NCI-H82 treated with DMSO at 0.1 percent for 48 hours (cell line): Measurements from ENCODE around the gene RNU2-63P.
"Not testable (repeated sequence)": the region's sequence is repeated elsewhere in the genome, so short reads cannot be mapped to it uniquely, and the experiment has no call there.

Experiments
- DNase-seq: peaks from one replicate; lab custom pipeline; 2025; ENCODE audit not compliant: unreplicated experiment; lab: John Stamatoyannopoulos, UW

Gene RNU2-63P

DNA sequence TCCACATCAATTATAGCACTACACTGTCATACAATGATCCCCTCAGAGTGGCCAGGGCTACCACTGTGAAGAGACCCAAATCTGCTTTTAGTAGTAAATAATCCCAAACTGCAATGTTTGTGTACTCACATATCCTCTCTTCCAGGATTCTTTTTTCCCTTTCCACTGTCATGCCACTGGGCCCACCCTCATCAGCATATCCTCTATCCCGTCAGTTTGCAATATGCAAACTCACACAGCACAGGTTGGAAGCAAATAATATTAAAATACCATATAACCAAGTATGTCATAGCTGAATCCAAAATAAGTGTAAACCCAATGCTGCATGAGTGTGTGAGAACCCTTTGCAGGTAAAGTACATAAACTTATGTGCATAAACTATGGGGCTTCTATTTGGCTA, 28.9 kb downstream of the RNU2-63P start:
- not testable (repeated sequence) for DNase-seq

DNA sequence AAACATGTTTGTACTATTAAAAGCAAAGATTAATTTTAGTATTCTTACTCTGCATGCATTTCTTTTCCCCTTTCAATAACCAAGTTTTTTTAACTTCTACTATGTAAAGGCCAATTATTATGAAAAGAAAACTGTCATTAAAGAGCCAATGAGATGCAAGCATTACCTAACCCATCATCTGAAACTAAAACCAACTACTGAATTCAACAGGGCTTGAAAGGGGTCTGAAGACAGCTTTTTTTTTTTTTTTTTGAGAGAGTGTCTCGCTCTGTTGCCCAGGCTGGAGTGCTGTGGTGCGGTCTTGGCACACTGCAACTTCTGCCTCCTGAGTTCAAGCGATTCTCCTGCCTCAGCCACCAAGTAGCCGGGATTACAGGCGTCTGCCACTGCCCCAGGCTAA, 30.4 kb downstream of the RNU2-63P start:
- DNase-seq, result not testable (repeated sequence)

DNA sequence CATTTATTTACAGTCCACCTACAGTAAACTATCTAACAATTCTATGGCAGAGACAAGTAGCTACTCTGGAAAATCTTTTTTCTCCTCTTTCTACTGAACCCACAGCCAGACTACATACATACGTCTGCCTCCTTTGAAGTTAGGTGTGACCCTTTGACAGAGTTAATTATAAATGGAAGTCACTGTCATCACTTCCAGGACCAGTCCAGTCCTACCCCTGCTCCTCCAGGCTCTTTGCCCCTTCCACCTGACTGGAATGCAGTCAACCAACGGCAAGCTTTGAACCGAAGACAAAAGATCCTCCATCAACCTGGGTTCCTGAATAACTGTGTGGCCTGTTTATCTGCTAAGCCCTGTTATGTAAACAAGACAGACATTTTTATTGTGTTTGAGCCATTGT, 35.2 kb downstream of the RNU2-63P start:
- DNase-seq, result not testable (repeated sequence)

DNA sequence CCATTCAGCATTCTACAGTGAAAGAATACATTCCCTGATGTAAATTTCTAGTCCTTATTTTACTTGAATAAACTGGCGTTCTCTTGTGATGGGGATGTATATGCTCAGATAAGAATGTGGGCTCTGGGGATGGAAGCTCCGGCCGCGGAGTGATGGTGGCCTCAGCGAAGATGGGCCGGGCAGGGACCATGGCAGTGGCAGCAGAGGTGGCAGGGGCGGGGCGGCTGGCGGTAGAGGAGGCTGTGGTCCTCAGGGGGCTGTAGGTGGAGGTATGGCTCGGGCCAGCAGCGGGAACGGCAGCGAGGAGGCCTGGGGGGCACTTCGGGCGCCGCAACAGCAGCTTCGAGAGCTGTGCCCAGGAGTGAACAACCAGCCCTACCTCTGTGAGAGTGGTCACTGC, 44.0 kb downstream of the RNU2-63P start:
- DNase-seq, result not testable (repeated sequence)
